DLD1 (cell line): ENCODE results near the gene ADSS1.

Experiments used
- in situ Hi-C: cut with HindIII; loops from 2 replicates; pipeline ENCODE4 v1.10.0; 2017; ENCODE audit warnings: low sequenced_read_pairs

Gene ADSS1

DNA sequence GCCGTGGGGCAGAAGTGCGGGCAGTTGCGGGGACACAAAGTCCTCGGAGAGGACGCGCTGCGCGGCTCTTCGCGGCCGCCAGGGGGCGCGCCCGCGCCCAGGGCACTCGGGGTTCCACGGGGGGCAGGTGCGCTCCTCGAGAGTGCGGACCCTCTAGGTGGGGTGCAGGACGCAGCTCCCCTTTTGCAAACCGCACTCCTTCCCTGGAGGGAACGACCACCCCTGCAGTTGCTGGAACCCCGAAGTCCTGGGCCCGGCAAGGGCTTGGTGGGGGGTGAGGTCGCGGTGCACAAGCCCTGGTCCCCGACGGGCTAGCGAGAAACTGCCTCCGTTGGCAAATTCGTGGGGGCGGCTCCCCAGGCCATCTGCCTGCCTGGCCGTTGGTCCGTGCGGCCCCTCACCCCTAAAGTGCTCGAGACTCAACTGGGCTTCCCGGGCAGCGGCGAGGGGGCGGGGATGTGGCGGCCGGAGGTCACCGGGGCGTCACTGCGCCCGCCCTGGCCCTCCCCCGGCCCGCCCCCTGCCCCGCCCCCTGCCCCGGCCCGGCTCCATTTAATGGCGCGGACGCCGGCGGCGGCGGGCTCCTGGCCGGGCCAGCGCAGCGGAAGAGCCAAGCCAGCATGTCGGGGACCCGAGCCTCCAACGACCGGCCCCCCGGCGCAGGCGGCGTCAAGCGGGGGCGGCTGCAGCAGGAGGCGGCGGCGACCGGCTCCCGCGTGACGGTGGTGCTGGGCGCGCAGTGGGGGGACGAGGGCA is at the start of gene ADSS1:
Gene ADSS1 (plus strand): TSS at position 579 of the 756 bp plus-strand sequence. CDS start 42 bp downstream, at position 621.
- in situ Hi-C loops: no loop called here

DNA sequence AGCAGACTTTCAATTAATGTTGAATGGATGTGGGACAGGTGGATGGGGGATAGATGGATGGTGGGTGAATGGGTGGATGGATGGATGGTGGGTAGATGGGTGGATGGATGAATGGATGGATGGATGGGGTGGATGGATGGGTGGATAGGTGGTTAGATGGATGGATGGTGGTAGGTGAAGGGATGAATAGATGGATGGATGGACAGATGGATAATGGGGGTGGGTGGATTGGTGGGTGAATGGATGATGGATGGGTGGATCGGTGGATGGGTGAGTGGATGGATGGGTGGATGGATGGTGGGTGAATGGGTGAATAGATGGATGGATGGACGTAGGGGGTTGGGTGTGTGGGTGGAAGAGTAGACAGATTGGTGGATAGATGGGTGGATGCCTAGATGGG is 48.6 kb upstream of the ADSS1 start:
- in situ Hi-C loops: no loop called here

DNA sequence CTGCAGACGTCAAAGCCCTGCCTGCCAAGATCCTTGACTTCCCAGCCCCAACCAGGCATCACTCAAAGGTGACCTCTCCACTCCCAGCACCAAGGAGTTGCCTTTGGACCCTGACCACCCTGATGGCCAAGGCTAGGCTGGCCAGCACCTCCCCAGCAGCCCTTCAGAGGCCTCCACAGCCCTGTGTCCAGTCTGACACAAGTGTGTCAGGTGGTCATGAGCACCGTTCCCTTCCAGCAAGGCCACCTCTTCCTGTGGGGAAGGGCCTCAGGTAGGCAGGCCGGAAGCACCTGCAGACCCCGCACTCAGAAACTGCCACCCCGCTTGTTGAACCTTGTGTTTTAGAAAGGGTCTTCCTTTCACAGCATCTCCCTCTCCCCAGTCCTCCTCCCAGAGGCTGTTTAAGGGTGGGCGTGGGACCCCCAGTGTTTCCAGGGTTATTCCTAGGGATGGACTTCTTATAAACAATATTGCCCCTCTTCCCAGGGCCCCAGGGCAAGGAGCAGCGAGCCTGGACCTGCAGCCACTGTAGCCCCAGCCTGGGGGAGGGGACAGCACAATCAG is 47.8 kb upstream of the ADSS1 start:
- in situ Hi-C loops: no loop called here

DNA sequence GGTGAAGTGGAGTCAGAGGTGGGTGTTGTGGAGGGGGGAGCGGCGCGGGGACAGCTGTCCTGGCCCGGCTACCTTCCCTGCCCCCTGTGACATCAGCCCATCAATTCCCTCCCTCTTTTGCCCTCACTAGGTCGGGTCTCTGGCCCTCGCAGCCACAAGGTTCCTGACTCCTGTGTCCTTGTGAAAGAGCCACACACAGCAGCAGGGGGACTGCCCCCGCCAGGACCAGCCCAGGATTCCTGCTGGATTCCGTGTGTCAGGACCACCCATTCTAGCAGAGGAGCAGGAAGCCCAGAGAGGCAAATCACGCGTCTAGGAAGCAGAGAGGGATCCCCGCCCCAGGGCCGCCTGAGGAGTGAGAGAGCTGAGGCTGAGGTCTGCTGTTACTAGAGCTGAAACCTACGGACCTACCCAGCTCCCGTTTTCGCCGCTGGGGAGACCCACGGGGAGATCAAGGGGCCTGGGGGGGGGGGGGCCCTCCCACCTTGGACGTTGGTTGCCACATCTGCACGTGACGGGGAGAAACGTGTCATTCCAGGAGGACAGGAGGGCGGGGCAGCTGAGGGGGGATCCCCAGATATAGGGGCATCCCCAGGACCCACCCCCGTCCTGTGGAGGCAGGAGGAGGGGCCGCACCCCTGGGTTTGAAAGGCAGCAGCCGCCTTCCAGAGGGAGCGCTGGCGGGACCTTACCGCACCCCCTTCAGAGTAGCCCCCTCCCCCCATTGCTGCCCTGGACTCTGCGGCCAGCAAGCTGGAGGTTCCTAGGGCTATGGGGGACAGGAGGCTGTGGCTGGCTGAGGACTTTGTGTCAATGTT is 47.1 kb upstream of the ADSS1 start:
- in situ Hi-C loops: no loop called here

DNA sequence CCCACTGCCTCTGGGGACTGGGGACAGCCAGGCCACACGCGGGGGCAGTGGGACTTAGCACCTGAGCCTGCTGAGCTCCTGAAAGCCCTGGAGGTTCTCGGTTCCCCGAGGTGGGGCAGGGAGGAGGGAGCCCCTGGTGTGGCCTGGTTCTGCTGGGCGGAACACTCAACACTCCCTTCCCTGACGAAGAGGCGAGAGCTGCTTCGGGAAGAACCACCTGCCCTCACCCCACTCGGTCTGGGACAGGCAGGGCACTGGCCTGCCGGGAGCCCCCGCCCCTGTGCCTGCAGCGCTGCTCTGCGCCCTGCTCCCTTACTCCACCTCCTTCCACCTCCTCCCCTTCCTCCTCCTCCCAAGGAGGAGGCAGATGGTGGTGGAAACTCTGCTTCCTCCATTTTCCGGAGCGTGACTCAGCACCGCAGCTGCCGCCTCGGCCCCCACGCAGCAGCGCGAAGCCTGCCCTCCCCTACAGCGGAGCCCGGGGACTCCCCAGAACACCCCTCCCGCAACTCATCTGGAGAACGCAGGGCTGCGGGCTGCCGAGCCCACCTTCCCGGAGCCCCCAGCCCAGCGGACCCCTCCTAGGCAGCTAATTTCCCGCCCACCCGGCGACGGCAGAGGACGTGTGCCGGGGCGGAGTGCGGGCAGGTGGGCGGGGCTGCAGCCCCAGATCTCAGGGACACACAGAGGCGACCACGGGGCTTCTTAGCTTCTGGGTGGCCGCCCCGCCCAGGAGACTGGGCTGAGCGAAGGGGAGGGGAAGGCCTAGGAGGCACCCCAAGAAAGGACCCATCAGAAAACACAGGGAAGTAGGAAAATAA is 46.3 kb upstream of the ADSS1 start:
- in situ Hi-C loops: no loop called here

DNA sequence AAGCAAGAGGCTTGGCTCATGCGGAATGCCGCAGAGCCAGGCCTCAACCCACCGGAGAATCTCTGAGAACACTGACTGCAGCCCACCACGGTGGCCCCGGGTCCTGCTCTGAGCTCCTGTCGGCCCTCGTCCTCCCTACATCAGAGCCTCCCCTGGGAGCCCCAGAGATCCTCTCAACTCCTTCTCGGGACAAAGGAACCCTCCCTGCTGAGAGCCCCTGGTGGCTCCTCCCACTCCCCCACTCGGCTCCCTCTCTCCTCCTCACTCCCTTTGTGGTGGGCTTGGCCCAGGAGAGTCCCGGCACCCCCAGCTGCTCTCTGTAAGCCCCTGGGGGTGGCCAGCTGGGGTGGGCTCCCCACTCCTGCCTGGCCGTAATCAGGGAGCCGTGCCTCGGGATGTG is 45.7 kb upstream of the ADSS1 start:
- in situ Hi-C loops: no loop called here

DNA sequence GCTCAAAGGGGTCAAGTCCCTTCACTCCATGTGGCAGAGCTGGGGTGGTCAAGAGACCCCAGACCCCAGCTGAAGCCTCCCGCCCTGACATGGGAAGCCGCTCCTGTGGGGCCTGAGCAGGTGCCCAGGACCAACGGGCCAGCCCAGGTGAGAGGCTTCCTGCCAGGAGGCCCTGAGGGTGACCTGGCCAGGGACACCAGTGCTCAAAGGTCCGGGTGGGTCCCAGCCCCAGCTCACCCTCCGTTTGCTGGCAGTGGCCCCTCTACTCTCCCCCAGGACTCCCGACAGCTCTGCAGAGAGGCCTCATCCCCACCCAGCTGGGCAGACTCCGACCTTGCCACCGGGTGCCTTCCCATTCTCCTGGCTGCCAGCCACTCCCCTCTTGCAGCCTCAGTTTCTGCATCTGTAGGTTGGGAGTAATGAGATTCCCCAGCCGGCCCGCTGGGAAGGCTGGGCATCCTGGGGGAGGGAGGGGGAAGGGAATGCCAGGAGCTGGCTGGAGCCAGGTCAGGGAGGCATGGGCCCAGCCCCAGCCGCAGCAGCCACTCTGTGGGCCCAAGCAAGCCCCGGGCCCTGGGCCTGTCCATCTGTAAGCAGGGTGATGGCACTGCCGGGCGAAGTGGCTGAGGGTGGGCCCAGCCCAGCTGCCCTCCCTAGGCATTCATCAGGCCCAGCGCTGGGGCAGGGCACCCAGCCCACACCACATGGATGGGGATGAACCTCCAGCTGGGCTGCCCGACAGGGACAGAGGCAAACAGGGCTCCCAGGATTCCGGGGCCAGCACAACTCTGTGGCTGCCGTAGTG is 44.9 kb upstream of the ADSS1 start:
- in situ Hi-C loops: no loop called here

DNA sequence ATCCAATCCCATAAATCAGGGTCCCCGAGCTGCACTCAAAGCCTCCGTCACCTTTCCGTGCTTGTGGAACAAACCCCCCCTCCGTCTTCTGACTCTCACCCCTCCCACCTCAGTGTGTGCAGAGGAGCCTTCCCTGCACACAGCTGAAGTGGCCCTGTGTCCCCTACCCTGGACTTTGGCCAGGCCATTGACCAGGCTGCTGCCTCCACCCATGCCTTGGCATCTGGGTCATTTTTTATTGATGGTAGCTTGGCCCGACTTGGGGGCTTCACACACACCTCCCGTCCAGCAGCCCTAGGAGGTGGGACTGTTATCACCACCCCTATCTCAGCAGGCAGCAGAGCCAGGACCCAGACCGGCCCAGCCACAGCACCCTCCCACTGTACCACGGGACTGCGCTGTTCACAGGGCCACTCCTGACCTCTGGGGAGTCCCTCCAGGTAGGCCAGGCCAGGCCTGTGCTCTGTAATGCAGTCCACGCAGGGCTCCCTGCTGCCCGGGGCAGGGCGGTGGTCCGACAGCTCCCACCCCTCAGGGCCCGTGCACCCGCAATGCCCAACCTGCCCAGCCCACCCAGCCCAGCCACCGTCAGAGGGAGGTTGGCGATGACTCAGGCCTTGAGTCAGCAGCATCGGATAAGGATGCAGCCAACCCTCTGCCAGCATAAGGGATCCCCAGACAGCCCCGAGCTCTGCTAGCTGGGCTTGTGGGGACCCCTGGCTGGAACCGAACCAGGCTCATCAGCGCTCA is 43.8 kb upstream of the ADSS1 start:
- in situ Hi-C loops: no loop called here

DNA sequence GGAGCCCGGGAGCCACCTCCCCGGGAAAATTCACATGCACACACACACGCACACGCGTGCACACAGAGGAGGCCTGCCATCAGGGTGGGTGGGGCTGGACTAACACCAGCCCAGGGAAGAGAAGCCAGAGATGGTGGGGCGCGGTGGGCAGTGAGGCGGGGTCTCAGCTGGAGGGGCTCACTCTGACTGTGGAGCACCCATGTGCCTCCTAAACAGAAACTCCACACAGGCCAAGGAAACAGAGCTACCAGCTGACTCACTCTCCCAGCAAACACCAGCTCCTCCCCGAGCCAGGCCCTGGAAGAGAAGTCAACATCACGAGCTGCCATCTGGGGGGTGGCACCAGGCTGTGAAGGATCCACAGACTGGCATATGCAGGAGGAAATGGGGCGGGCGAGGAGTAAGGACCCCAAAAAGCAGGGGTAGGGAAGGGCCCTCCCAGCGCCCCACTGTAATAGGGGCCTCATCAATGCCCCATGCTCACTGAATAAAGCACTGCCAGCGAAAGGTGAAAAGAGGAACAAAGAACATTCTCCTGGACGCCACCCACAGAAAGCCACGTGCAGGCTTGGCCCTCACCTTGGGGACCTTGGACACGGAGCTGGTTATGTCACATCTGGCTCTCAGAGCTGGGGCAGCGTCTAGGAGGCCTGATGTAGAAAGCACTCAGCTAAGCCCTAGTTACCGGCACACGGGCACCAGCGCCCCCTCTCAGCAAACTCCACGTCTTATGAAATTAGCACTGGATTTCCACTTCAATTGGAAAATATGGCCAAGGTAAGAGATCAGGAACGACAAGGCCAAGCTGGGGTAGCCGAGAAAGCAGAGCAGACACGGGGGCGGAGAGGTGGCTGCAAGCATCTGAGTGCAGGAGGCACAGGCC is 43.0 kb upstream of the ADSS1 start:
- in situ Hi-C loops: no loop called here

DNA sequence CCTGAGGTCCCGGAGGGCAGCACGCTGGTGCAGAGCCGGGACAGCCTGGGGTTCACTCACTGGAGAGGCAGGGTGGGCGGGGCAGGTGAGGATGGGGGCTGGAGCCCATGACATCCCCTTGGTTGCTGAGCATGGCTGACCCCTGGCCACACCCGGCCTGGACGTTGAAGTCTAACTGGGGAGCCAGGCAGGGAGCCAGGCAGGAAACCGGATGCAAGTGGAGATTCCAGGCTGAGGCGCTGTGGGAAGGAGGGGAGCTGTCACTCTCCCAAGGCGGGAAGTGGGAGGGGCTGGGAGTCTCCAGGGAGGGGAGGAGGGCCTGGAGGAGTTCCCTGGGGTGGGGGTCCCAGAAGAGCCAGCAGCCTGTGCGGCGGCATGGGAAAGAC is 42.3 kb upstream of the ADSS1 start:
- in situ Hi-C loops: no loop called here

DNA sequence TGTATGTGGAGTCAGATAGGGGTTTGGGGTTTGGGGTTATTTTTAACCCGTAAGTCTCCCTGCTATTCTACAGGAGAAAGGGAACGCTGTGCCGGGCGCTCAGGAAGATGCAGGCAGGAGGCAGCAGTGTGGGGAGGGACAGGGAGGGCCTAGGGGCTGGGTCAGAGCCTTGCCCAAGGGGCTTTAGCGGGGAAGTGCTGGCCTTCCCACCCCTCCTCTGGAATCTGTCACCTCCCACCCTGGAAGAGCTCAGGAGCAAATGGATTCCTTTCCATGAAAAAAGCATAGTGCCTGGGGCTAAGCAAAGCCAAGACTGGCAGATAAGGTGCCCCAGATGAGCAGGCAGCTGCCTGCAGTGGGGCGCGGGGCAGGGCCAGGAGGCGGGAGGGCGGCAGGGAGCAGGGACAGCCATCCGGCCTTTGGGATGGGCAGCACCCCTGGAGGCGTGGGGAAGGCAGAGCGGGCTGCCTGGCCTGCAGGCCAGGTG is 41.9 kb upstream of the ADSS1 start:
- in situ Hi-C loops: no loop called here

DNA sequence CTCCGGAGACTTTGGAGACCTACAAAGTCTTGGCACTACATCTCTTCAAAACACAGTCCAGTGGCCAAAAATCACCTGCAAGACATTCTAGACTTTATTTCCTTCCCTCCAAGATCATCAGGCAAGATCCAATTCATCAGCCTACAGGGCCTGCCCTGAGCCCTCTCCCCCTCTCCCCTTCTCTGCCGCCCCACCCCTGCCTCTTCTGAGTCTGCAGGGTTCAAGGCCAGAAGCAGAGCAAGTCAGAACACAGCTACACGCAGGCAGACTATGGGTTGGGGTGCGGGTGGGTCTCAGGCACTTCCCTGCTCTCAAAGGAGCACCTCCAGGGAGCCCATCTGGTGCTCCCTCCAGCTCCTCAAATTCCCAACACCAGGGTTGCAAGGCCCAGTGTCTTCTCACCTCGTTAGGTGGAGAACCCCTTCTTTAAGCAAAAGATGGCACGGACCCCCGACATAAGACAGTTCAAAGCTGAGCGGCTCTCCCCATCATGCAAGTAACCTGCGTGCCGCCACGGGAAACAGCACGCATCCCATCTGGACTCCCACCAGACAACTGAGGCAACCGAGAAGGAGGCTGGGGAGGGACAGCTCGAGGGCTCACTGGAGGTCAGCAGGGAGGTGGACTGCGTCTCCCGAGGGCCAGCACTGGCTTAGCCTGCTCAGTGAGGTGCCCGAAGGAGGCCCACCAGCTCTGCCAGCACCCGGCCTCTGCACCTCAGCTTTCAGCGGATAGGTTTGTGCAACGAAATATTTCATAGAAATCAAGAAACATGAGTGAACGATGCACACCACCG is 40.2 kb upstream of the ADSS1 start:
- in situ Hi-C loops: no loop called here

DNA sequence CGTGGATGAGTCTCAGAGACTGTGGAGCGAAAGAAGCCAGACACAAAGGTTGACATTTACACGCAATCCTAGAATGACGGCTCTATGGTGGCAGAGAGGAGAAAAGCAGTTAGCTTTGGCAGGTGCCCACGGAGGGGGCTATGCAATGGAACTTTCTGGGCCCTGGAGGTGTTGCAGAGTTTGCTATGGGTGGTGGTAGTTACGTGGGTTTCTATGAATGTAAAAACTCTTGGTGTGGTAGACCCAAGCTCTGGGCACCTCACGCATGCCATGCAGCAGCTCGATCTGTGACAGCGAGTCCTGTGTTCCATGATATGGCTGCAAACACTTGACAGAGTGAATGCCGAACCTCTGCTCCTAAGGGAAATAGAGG is 39.6 kb upstream of the ADSS1 start:
- in situ Hi-C loops: no loop called here

DNA sequence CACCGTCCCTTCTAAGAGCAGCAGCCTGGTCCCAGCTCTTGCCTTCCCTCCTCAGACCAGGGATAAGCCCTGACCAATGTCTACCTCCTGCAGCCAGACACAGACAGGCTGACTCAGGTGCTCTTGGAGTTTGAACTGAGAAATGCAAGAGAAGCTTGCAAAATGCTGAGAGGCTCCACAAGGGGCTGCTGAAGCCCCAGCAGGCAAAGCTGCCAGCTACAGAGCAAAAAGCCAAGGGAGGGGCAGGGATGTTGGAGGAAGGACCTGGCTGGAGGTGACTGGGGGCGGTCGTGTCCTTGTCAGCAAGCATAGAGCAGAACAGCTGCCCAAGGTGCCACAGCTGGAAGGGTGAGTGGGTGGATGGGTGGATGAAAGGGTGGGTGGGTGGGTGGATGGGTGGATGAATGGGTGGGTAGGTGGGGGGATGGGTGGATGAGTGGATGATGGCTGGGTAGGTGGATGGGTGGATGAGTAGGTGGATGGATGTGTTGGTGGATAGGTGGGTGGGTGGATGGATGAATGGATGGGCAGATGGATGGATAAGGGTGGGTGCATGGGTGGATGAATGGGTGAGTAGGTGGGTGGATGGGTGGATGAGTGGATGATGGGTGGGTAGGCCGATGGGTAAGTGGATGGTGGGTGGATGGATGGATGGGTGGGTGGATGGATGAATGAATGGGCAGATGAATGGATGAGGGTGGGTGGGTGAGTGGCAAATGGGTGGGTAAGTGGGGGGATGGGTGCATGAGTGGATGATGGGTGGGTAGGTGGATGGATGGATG is 38.6 kb upstream of the ADSS1 start:
- in situ Hi-C loops: no loop called here

DNA sequence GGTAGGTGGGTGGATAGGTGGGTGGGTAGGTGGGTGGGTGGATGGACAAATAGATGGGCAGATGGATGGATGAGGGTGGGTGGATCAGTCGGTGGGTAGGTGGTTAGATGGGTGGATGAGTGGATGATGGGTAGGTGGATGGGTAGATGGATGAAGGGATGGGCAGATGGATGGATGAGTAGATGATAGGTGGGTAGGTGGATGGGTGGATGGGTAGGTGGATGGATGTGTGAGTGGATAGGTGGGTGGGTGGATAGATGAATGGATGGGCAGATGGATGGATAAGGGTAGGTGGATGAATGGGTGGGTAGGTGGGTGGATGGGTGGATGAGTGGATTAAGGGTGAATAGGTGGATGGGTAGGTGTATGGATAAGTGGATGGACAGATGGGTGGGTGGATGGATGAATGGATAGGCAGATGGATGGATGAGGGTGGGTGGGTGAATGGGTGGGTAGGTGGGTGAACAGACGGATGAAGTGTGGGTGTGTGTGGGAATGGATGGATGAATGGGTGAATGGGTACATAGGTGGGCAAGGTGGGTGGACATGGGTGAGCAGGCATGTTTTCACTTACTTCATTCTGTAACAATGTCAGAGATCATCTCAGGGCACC is 37.9 kb upstream of the ADSS1 start:
- in situ Hi-C loops: no loop called here
